HepG2 (cell line): Measurements from ENCODE around the gene PRR30. TPM values are rescaled to one million over a fixed set of nuclear protein-coding genes. Genes with fewer than 3 reads are reported as not detected.

ENCODE experiments used
- CREB3 ChIP-seq: sonication (generic); formaldehyde crosslinking; IDR thresholded peaks from 2 replicates; pipeline ENCODE4 v1.5.0; 2020; ENCODE audit warnings: missing genetic modification reagents
- HOMEZ ChIP-seq: IDR thresholded peaks from 2 replicates; pipeline ENCODE4 v1.6.1; 2016; ENCODE audit warnings: low read depth
- KAT7 ChIP-seq: IDR thresholded peaks from 2 replicates; pipeline ENCODE4 v1.6.1; 2018; ENCODE audit warnings: borderline replicate concordance, missing compliant biosample characterization
- LBX2 ChIP-seq: sonication (generic); formaldehyde crosslinking; IDR thresholded peaks from 2 replicates; pipeline ENCODE4 v1.5.0; 2020; ENCODE audit warnings: missing genetic modification reagents, mild to moderate bottlenecking, borderline replicate concordance
- LRRFIP1 ChIP-seq: sonication (generic); formaldehyde crosslinking; conservative IDR thresholded peaks from 2 replicates; pipeline ENCODE4 v1.4.0; 2020; ENCODE audit warnings: missing genetic modification reagents
- PHF21A ChIP-seq: sonication (generic); formaldehyde crosslinking; IDR thresholded peaks from 2 replicates; pipeline ENCODE4 v1.5.0; 2020; ENCODE audit warnings: mild to moderate bottlenecking, missing genetic modification reagents
- RFX3 ChIP-seq: IDR thresholded peaks from 2 replicates; pipeline ENCODE4 v1.6.1; 2016; ENCODE audit warnings: missing biosample characterization, missing genetic modification reagents
- SP5 ChIP-seq: IDR thresholded peaks from 2 replicates; pipeline ENCODE4 v1.6.1; 2016; ENCODE audit warnings: low read depth, borderline replicate concordance
- THAP7 ChIP-seq: sonication (generic); formaldehyde crosslinking; IDR thresholded peaks from 2 replicates; pipeline ENCODE4 v1.8.1; 2023; ENCODE audit warnings: mild to moderate bottlenecking, missing genetic modification reagents
- ZBTB3 ChIP-seq: sonication (generic); formaldehyde crosslinking; IDR thresholded peaks from 2 replicates; pipeline ENCODE4 v1.4.0; 2020; ENCODE audit warnings: low read depth, mild to moderate bottlenecking, moderate library complexity, missing genetic modification reagents, borderline replicate concordance
- ZMAT3 ChIP-seq: sonication (generic); formaldehyde crosslinking; conservative IDR thresholded peaks from 2 replicates; pipeline ENCODE4 v1.7.0; 2021; ENCODE audit warnings: missing genetic modification reagents
- ZNF3 ChIP-seq: IDR thresholded peaks from 2 replicates; pipeline ENCODE4 v1.7.0; 2017; ENCODE audit warnings: inconsistent platforms
- ZNF563 ChIP-seq: sonication (generic); formaldehyde crosslinking; IDR thresholded peaks from 2 replicates; pipeline ENCODE4 v1.8.0; 2022; ENCODE audit warnings: mild to moderate bottlenecking, moderate library complexity, missing genetic modification reagents
- ZNF747 ChIP-seq: sonication (generic); formaldehyde crosslinking; IDR thresholded peaks from 2 replicates; pipeline ENCODE4 v1.8.1; 2023; ENCODE audit warnings: missing genetic modification reagents, mild to moderate bottlenecking, borderline replicate concordance
- polyA plus RNA-seq, 8 experiments: library from polyadenylated mRNA; depleted of rRNA in 3 of 8; stranded (reverse) in 7 of 8; unstranded in 1 of 8; fragments of >200 nt; fragmentation: Illumina TruSeq in 4 of 8; extraction: Trizol in 4 of 8; gene quantifications; 2 replicates each; pipeline versions ENCODE4 v1.2.1 to v1.2.3, GENCODE V29; 2011 to 2016; ENCODE audit warnings: low read depth in 4 of 8, missing spikeins in 1 of 8, mixed read lengths in 1 of 8; ENCODE audit not compliant: insufficient read depth in 1 of 8
- total RNA-seq, 5 experiments: library from RNA; depleted of rRNA; stranded (reverse); fragments of >200 nt; fragmentation: Illumina TruSeq; extraction: Trizol; gene quantifications; 2 replicates each; pipeline ENCODE4 v1.2.3, GENCODE V29; 2016; ENCODE audit warnings: low read depth in 1 of 5

PRR30 gene
- total and polyA plus RNA-seq, 2 of the 13 experiments (the other 11 are each of a cell fraction or from before 2014, with no cell fraction given) = not detected

- TF ChIP-seq CREB3 = peak; percentile 66; the same call in 1 of the 2 replicates
- TF ChIP-seq LRRFIP1 = no peak
- TF ChIP-seq ZNF747 (CRISPR knock-in tag) = no peak
- TF ChIP-seq LBX2 (CRISPR knock-in tag) = no peak
- TF ChIP-seq ZMAT3 = peak; percentile 90
- TF ChIP-seq ZNF3 (CRISPR knock-in tag) = no peak
- TF ChIP-seq KAT7 (CRISPR knock-in tag) = peak; percentile 74; the same call in 1 of the 2 replicates
- TF ChIP-seq ZBTB3 (CRISPR knock-in tag) = 0 out of 2 replicates have a peak, but pooled peaks have one; percentile 34
- no peak for TF ChIP-seq THAP7 (CRISPR knock-in tag)
- no peak for TF ChIP-seq PHF21A (CRISPR knock-in tag)
- no peak for TF ChIP-seq SP5 (CRISPR knock-in tag)
- no peak for TF ChIP-seq HOMEZ (CRISPR knock-in tag)
- peak; percentile 53 for TF ChIP-seq ZNF563 (CRISPR knock-in tag)
- no peak for TF ChIP-seq RFX3 (CRISPR knock-in tag)
Observed at GRCh38 chr2:27133905-27134780, 5.1 kb downstream of the PRR30 start, which contains the start of gene PREB (continued).
